T-cell (primary cell): Measurements from ENCODE around the gene CHCHD2. TPM values are rescaled to one million over a fixed set of nuclear protein-coding genes. Genes with fewer than 3 reads are reported as not detected.
"Not testable (repeated sequence)": the region's sequence is repeated elsewhere in the genome, so short reads cannot be mapped to it uniquely, and the experiment has no call there.

Experiments used
- ATAC-seq, 4 experiments: fragments of 200-7000 bp in 3 of 4; fragments of 150-1000 bp in 1 of 4; cut with Tn5 transposase; replicated peaks in 1 of 4; 1 replicate in 3 of 4; 2 replicates in 1 of 4; pipeline ENCODE4 v1.10.0; 2021; ENCODE audit warnings: moderate library complexity in 3 of 4, mild to moderate bottlenecking in 2 of 4, moderate number of reproducible peaks in 1 of 4
- CTCF ChIA-PET, 2 donors: fragments of 300-600 bp; sonication (Branson Sonifier 250); formaldehyde crosslinking; loops; one replicate each; lab custom pipeline; 2022; ENCODE audit warnings: antibody characterized with exemption in 2 of 2; lab: Charles Lee
- POLR2A ChIA-PET, 2 donors: fragments of 300-600 bp; sonication (Branson Sonifier 250); formaldehyde crosslinking; loops; one replicate each; lab custom pipeline; 2022; ENCODE audit warnings: antibody characterized with exemption in 2 of 2; lab: Charles Lee
- DNase-seq, 35 experiments: peaks; one replicate each; pipeline versions ENCODE4 v3.0.0 to v3.0.0-alpha.2; 2013 to 2023
- H3K27ac ChIP-seq: one replicate; pipeline ENCODE4 v1.5.1; 2013; ENCODE audit warnings: low read length
- H3K27me3 ChIP-seq, 2 experiments: replicated peaks in 1 of 2; 1 replicate in 1 of 2; 2 replicates in 1 of 2; pipeline versions ENCODE4 v1.6.1 to v1.7.0; 2013; ENCODE audit warnings: low read length in 1 of 2, mixed read lengths in 1 of 2; ENCODE audit not compliant: control insufficient read depth in 2 of 2, insufficient read depth in 2 of 2; ENCODE audit errors: extremely low read depth in 1 of 2
- H3K36me3 ChIP-seq, 2 donors: 1 replicate in 1 of 2; 2 replicates in 1 of 2; pipeline versions ENCODE4 v1.6.1 to v1.7.0; 2013; ENCODE audit warnings: low read length in 1 of 2; ENCODE audit not compliant: control insufficient read depth in 2 of 2, insufficient read depth in 1 of 2; ENCODE audit errors: extremely low read depth in 1 of 2
- H3K4me1 ChIP-seq, 2 experiments: 1 replicate in 1 of 2; 2 replicates in 1 of 2; pipeline versions ENCODE4 v1.6.1 to v1.7.0; 2013; ENCODE audit warnings: low read length in 2 of 2, mixed read lengths in 1 of 2; ENCODE audit not compliant: insufficient read depth in 2 of 2, control insufficient read depth in 1 of 2; ENCODE audit errors: extremely low read depth in 1 of 2
- H3K4me3 ChIP-seq, 2 donors: 1 replicate in 1 of 2; 2 replicates in 1 of 2; pipeline versions ENCODE4 v1.5.1 to v1.7.0; 2013; ENCODE audit warnings: mild to moderate bottlenecking in 2 of 2, low read length in 1 of 2, moderate library complexity in 1 of 2; ENCODE audit not compliant: control insufficient read depth in 1 of 2; ENCODE audit errors: extremely low read depth in 1 of 2
- H3K9me3 ChIP-seq: 2 replicates; pipeline ENCODE4 v1.7.0; 2013
- H3K27ac Mint-ChIP-seq, 2 donors: one replicate each; pipeline ENCODE4 v1.8.0; 2020 to 2021; ENCODE audit warnings: mild to moderate bottlenecking in 2 of 2, mixed read lengths in 2 of 2
- H3K27me3 Mint-ChIP-seq, 2 donors: one replicate each; pipeline ENCODE4 v1.8.0; 2021 to 2022; ENCODE audit warnings: mixed read lengths in 2 of 2
- H3K36me3 Mint-ChIP-seq: one replicate; pipeline ENCODE4 v1.8.0; 2021; ENCODE audit warnings: mixed read lengths
- H3K4me1 Mint-ChIP-seq, 3 donors: one replicate each; pipeline ENCODE4 v1.8.0; 2020 to 2022; ENCODE audit warnings: mixed read lengths in 3 of 3, mild to moderate bottlenecking in 1 of 3
- H3K4me3 Mint-ChIP-seq, 3 donors: one replicate each; pipeline ENCODE4 v1.8.0; 2020 to 2022; ENCODE audit warnings: mild to moderate bottlenecking in 3 of 3, mixed read lengths in 3 of 3, moderate library complexity in 3 of 3
- H3K9me3 Mint-ChIP-seq, 3 donors: one replicate each; pipeline ENCODE4 v1.8.0; 2020 to 2022; ENCODE audit warnings: mixed read lengths in 3 of 3
- WGBS: methylation state at CpG from one replicate; pipeline ENCODE4 v1.1.5; 2013; ENCODE audit warnings: missing lambda C conversion rate; ENCODE audit not compliant: insufficient coverage; 5-methylcytosine and 5-hydroxymethylcytosine counted together
- total RNA-seq, 35 experiments: library from RNA in 6 of 35; stranded (reverse) in 6 of 35; fragments of 120-200 nt in 1 of 35; gene quantifications; one replicate each; pipeline versions ENCODE4 v1.2.1 to v1.2.4 and lab custom pipeline; 2013 to 2026

The CHCHD2 gene
- 100 to 1,000 TPM; 173 to 209 (median 189) TPM for total RNA-seq
- total RNA-seq (2013), result 237 TPM
- total RNA-seq (lab: John Stamatoyannopoulos, UW), result 84.6 to 439 (median 167) reads per million in 29 experiments

DNA sequence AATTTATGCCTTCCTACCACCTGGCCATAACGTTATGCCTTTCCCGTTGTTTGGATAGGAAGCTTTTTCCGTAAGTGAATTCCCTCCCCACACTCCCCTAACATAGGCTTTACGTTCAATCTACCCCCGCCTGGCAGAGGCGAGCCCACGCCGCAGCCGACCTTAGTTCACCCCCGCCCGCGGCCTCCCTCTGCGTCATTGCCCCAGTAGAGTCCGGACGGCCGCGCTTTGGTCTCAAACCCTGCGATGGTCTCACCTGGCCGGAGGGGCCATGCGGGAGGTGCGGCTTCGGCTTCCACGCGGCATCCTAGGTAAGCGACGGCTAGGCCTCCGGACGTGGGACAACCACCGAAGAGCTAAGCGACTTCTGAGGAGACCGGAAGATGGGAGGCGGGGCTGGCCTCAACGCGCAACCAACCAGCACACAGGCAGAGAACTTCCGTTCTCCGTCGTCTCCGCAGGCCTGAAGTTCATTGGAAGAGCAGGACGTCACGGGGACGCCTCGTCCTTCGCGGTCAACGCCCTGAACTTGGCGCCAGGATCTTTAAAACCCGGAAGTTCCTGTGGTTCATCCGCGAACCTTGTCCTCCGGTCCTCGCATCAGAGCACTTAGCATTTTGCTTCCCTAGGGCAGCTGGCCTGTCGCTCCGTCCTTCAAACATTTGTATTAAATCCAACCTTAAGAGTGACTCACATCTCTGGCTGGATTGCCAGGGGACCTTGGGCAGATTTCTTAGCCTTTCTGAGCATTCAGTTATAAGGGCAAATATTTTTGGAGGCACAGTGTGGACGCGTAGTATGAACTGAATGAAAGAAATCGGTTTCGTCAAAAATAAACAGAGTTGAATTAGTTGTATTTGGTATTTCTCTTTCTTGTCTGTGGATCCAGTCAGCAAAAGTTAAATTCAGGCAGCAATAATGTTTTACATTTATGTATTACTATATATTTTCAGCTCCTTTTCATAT, at the start of gene CHCHD2:
Gene CHCHD2 (minus strand): TSS at position 369 of the 966 bp plus-strand sequence. CDS start 63 bp downstream, at position 306.
- H3K36me3 ChIP-seq, result peaks cover 6 to 26% of the 10 kb centered on the region in 2 donors
- no peaks in the 10 kb centered on the region for H3K27me3 Mint-ChIP-seq
- peak within 1 kb of the TSS; percentile 87 for H3K27ac ChIP-seq
- H3K27me3 ChIP-seq, result peaks cover 0 to 2% of the 10 kb centered on the region in 2 experiments
- no peaks in the 10 kb centered on the region for H3K9me3 Mint-ChIP-seq
- CTCF ChIA-PET, result interaction anchor here (0.6 to 1.5 kb wide), 8 partner anchors 32 to 797 kb away, joined by 3 to 4 read pairs (median 3); partner anchors contain the start of genes CCT6A (in 2 of the 2), PSPH (in 2 of the 2) and SUMF2 (in 1 of the 2)
- H3K4me3 Mint-ChIP-seq, result peak within 1 kb of the TSS; percentile 96 to 99 (median 98)
- H3K4me1 Mint-ChIP-seq, result peaks cover 31 to 40% (median 38%) of the 10 kb centered on the region in 3 donors
- H3K9me3 ChIP-seq, result no peaks in the 10 kb centered on the region
- WGBS, result under 1% methylated on average over 50 of the region's 57 CpGs
- peak; percentile 74 to 98 (median 94) for DNase-seq
- peak within 1 kb of the TSS; percentile 97 to 98 for H3K27ac Mint-ChIP-seq
- POLR2A ChIA-PET, result interaction anchor here (0.5 to 1.8 kb wide), 7 partner anchors 9 to 1348 kb away, joined by 3 to 8 read pairs (median 6); partner anchors contain the start of genes PHKG1 (in 1 of the 2), PSPH (in 1 of the 2) and SEC61G (in 1 of the 2)
- H3K4me1 ChIP-seq, result peaks cover 6 to 20% of the 10 kb centered on the region in 2 experiments
- H3K4me3 ChIP-seq, result peak within 1 kb of the TSS; percentile 85 to 91
- peaks cover 16% of the 10 kb centered on the region for H3K36me3 Mint-ChIP-seq
- ATAC-seq, result peak; percentile 98 to 99 (median 99)

- H3K27ac ChIP-seq, H3K36me3 ChIP-seq, H3K27me3 ChIP-seq, H3K4me3 ChIP-seq, ATAC-seq, POLR2A ChIA-PET, H3K27ac Mint-ChIP-seq, H3K36me3 Mint-ChIP-seq, H3K4me3 Mint-ChIP-seq, H3K27me3 Mint-ChIP-seq, H3K4me1 Mint-ChIP-seq, H3K9me3 ChIP-seq, H3K9me3 Mint-ChIP-seq, DNase-seq, H3K4me1 ChIP-seq: not testable (repeated sequence)
- 60% methylated on average over 1 of the region's 2 CpGs for WGBS
- CTCF ChIA-PET, result interaction anchor here in 1 of 2 donors (0.7 kb wide), 1 partner anchor 58 kb away, joined by 3 read pairs; no protein-coding TSS in a partner anchor
These were observed 24.8 kb upstream of the CHCHD2 start for GRCh38 chr7:56131062-56131461.

- no peaks in the 10 kb centered on the region for H3K36me3 ChIP-seq
- H3K36me3 Mint-ChIP-seq, result no peaks in the 10 kb centered on the region
- WGBS, result 100% methylated on average over 2 of the region's 7 CpGs
- H3K9me3 Mint-ChIP-seq, result no peaks in the 10 kb centered on the region
- H3K4me3 Mint-ChIP-seq, result no peak overlapping the region
- no peaks in the 10 kb centered on the region for H3K4me1 ChIP-seq
- no peaks in the 10 kb centered on the region for H3K4me1 Mint-ChIP-seq
- H3K27ac Mint-ChIP-seq, result no peak overlapping the region
- no peaks in the 10 kb centered on the region for H3K9me3 ChIP-seq
- no peak for ATAC-seq
- H3K27ac ChIP-seq, result no peak overlapping the region
- POLR2A ChIA-PET, result no interaction called here
- H3K27me3 ChIP-seq, result peaks cover 0 to 8% of the 10 kb centered on the region in 2 experiments
- H3K4me3 ChIP-seq, result no peak overlapping the region
- DNase-seq, result no peak
- H3K27me3 Mint-ChIP-seq, result no peaks in the 10 kb centered on the region
- CTCF ChIA-PET, result interaction anchor here in 1 of 2 donors (0.7 kb wide), 1 partner anchor 49 kb away, joined by 3 read pairs; no protein-coding TSS in a partner anchor
These were observed 21.1 kb upstream of the CHCHD2 start for GRCh38 chr7:56127241-56127975.

- no peaks in the 10 kb centered on the region for H3K9me3 ChIP-seq
- H3K4me3 Mint-ChIP-seq, result no peak overlapping the region
- H3K4me1 ChIP-seq, result no peaks in the 10 kb centered on the region
- H3K36me3 ChIP-seq, result no peaks in the 10 kb centered on the region
- H3K4me3 ChIP-seq, result no peak overlapping the region
- no peak overlapping the region for H3K27ac ChIP-seq
- WGBS, result 74% methylated on average over 6 of the region's 8 CpGs
- POLR2A ChIA-PET, result no interaction called here
- H3K27me3 Mint-ChIP-seq, result peaks cover 0 to 3% of the 10 kb centered on the region in 2 donors
- H3K9me3 Mint-ChIP-seq, result no peaks in the 10 kb centered on the region
- H3K4me1 Mint-ChIP-seq, result no peaks in the 10 kb centered on the region
- ATAC-seq (no peak), DNase-seq (no peak)
- H3K36me3 Mint-ChIP-seq, result no peaks in the 10 kb centered on the region
- H3K27me3 ChIP-seq, result peaks cover 0 to 8% of the 10 kb centered on the region in 2 experiments
- H3K27ac Mint-ChIP-seq, result no peak overlapping the region
- CTCF ChIA-PET, result no interaction called here
These were observed 19.6 kb upstream of the CHCHD2 start for GRCh38 chr7:56125831-56126230.

DNA sequence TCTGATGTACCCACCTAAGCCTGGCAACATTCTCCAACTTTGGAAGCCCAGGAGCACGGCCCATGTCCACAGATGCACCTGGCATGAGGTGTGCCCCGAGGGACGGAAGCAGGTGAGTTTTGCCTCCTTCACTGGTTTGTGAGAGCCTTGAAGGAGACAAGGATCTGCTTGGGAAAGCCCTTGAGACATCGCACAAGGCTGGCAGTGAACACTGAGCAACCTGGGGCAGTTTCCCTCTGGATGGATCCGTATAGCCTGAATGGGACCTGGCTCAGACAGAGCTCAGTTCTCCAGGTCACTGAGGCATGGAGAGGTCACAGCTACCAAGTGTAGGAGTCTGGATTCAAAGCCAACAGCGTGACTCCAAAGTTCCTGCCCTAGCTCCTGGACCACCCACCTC, 18.7 kb upstream of the CHCHD2 start:
- H3K36me3 ChIP-seq, result no peaks in the 10 kb centered on the region
- peaks cover 0 to 8% of the 10 kb centered on the region in 2 experiments for H3K27me3 ChIP-seq
- H3K27ac Mint-ChIP-seq, result no peak overlapping the region
- H3K4me3 Mint-ChIP-seq, result no peak overlapping the region
- ChIA-PET CTCF (no interaction called here), POLR2A (interaction anchor here in 1 of 2 donors (0.5 kb wide), 1 partner anchor 527 kb away, joined by 9 read pairs; no protein-coding TSS in a partner anchor)
- 100% methylated on average over 2 of the region's 6 CpGs for WGBS
- H3K4me1 ChIP-seq, result no peaks in the 10 kb centered on the region
- no peaks in the 10 kb centered on the region for H3K9me3 ChIP-seq
- no peak overlapping the region for H3K4me3 ChIP-seq
- ATAC-seq (no peak), DNase-seq (no peak)
- peaks cover 0 to 3% of the 10 kb centered on the region in 2 donors for H3K27me3 Mint-ChIP-seq
- H3K36me3 Mint-ChIP-seq, result no peaks in the 10 kb centered on the region
- H3K9me3 Mint-ChIP-seq, result no peaks in the 10 kb centered on the region
- H3K4me1 Mint-ChIP-seq, result no peaks in the 10 kb centered on the region
- H3K27ac ChIP-seq, result no peak overlapping the region

GRCh38 chr7:56121440-56121839, 15.2 kb upstream of the CHCHD2 start:
- no peaks in the 10 kb centered on the region for H3K4me1 Mint-ChIP-seq
- Histone ChIP-seq H3K4me3 (no peak overlapping the region), H3K27me3 (peaks cover 2 to 21% of the 10 kb centered on the region in 2 experiments), H3K4me1 (no peaks in the 10 kb centered on the region), H3K9me3 (no peaks in the 10 kb centered on the region), H3K27ac (no peak overlapping the region), H3K36me3 (no peaks in the 10 kb centered on the region)
- ChIA-PET POLR2A (no interaction called here), CTCF (no interaction called here)
- no peak for ATAC-seq
- DNase-seq, result no peak
- H3K27me3 Mint-ChIP-seq, result peaks cover 20 to 21% of the 10 kb centered on the region in 2 donors
- no peaks in the 10 kb centered on the region for H3K36me3 Mint-ChIP-seq
- no peak overlapping the region for H3K27ac Mint-ChIP-seq
- H3K9me3 Mint-ChIP-seq, result no peaks in the 10 kb centered on the region
- 82% methylated on average over 1 of the region's 6 CpGs for WGBS
- no peak overlapping the region for H3K4me3 Mint-ChIP-seq
